ENCODE data around the gene TAF1D. TPM values are rescaled to one million over a fixed set of nuclear protein-coding genes. Genes with fewer than 3 reads are reported as not detected.

The TAF1D gene
- polyA plus RNA-seq, 4 donors: 102 to 191 (median 137) TPM

GRCh38 chr11:93728792-93729128 lies 12.5 kb downstream of the TAF1D start:
- DNase-seq (ENCODE audit: low read depth in 4 of 4, low spot score in 2 of 4): no peak

DNA sequence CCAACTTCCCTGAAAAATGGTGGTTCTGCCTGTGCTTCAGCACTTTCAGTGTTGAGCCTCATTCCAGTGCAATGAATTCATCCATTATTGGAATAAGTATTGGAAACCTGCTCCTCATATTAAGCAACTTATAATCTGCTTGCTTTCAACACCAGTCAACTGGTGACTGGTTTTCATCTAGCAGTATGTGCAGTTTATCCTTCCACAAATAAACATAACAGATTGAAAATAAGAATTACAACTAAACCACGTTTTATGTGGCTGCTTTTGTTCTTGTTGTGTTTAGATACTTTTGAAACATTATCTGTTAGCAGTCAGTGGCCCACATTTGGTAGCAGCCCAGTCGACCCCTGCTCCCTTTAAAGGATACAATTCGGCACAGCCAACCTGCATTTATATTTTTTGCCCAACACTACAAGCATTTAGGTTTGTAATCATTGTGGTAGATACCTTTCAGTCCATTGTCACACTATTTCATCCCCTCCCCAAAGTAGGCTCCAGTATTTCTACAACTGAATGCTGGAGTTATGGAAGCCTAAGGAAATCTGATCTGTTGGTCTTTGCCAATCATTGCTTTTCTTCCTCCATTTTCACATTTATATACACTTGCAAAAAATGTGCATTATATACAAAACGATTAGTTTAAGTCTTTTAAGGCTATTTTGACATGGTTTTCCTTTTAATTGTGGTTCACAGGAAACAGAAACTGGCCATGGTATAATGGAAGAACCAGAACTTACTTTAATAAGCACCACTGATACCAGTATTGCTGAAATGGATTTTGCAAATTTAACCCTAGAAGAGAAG lies 13.1 kb downstream of the TAF1D start:
- no peak for DNase-seq (ENCODE audit: low read depth in 4 of 4, low spot score in 2 of 4)

GRCh38 chr11:93724089-93724488 lies 17.2 kb downstream of the TAF1D start:
- no peak for DNase-seq (ENCODE audit: low read depth in 4 of 4, low spot score in 2 of 4)

DNA sequence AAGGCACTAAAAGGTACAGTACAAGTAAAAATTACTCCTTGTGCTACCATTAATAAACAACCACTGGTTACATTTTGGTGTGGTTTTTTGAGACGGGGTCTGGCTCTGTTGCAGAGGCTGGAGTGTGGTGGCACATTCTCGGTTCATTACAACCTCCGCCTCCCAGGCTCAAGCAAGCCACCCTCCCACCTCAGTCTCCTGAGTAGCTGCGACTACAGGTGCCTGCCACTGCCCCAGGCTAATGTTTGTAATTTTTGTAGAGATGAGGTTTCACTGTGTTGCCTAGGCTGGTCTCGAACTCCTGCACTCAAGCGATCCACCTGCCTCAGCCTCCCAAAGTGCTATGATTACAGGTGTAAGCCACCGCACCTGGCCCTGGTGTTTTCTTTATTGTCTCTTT lies 20.8 kb downstream of the TAF1D start:
- no peak for DNase-seq (ENCODE audit: low read depth in 4 of 4, low spot score in 2 of 4)

- DNase-seq (ENCODE audit: low read depth in 4 of 4, low spot score in 2 of 4): no peak
These were observed 22.0 kb downstream of the TAF1D start for GRCh38 chr11:93719310-93719709.

GRCh38 chr11:93718057-93718563 lies 23.2 kb downstream of the TAF1D start:
- DNase-seq (ENCODE audit: low read depth in 4 of 4, low spot score in 2 of 4): no peak

DNA sequence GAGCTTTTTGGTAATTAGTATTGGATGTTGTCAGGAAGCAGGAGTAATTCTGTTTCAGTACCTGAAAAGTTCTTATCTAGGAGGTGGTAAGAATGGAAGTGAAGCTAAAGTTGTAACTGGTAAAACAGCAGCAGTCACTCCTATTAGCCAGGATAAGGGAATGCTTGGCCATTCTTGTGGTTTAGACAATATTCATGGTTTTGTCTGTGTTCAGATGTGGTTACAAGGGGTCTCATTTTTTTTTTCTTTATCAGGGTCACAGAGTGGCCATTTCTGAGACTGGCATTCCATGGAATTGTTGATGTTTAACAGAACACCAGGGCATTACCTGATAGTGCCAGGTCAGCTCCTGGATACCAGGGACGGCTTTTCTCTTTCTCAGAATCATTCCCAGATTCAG lies 23.8 kb downstream of the TAF1D start:
- DNase-seq (ENCODE audit: low read depth in 4 of 4, low spot score in 2 of 4): no peak

- DNase-seq (ENCODE audit: low read depth in 4 of 4, low spot score in 2 of 4): no peak
These were observed 25.4 kb downstream of the TAF1D start for GRCh38 chr11:93715797-93716396.

- DNase-seq (ENCODE audit: low read depth in 4 of 4, low spot score in 2 of 4): no peak
These were observed 28.6 kb downstream of the TAF1D start for GRCh38 chr11:93712678-93713077.

GRCh38 chr11:93710239-93710638 lies 31.1 kb downstream of the TAF1D start:
- DNase-seq (ENCODE audit: low read depth in 4 of 4, low spot score in 2 of 4): no peak

- DNase-seq (ENCODE audit: low read depth in 4 of 4, low spot score in 2 of 4): no peak
These were observed 37.1 kb downstream of the TAF1D start for GRCh38 chr11:93704237-93704636.

DNA sequence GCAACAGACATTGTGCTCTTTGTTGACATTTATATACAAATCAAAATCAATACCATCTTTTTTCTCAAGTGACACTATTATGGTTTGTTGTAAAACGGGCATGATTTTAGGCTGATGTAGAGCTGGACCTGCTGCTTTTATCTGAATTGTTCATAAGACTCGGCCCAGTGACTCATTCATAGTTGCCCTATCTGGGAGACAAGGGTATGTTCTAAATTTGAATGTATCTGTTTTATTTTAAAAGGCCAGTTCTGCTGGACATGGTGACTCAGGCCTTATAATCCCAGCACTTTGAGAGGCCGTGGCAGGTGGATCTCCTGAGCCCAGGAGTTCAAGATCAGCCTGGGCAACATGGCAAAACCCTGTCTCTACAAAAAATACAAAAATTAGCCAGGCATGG lies 40.5 kb downstream of the TAF1D start:
- DNase-seq (ENCODE audit: low read depth in 4 of 4, low spot score in 2 of 4): no peak

DNA sequence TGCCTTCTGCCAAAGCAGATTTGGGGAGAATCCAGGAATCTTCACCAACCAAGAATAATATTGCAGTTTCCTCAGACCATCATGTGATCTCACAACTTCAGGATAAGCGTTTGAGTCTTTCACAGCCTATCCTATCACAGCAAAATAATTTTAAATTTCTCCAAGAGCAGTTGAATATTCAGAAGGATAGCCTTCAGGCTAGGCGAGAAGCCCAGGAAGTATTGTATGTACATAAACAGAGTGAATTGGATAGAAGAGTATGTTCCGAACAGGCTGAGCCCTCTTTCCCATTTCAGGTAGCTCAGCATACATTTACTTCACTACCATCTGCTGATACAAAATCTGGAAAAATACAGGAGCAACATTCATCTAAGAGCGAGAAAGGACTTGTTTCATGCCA lies 43.7 kb downstream of the TAF1D start:
- no peak for DNase-seq (ENCODE audit: low read depth in 4 of 4, low spot score in 2 of 4)

DNA sequence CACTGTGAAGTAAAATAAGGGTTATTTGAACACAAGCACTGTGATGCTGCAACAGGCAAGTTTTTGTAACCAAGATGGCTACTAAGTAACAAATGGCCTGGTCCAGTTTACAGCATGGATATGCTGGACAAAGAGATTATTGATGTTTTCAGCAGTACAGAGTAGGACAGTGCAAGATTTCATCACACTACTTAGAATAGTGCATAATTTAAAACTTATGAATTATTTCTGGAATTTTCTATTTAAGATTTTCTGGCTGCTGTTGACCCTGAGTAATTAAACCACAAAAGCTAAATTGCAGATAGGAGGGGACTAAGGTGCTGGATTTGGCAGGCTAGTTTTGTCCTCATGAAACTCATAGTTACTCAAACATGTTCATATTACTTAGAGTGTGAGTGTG lies 46.7 kb downstream of the TAF1D start:
- DNase-seq (ENCODE audit: low read depth in 4 of 4, low spot score in 2 of 4): no peak

DNA sequence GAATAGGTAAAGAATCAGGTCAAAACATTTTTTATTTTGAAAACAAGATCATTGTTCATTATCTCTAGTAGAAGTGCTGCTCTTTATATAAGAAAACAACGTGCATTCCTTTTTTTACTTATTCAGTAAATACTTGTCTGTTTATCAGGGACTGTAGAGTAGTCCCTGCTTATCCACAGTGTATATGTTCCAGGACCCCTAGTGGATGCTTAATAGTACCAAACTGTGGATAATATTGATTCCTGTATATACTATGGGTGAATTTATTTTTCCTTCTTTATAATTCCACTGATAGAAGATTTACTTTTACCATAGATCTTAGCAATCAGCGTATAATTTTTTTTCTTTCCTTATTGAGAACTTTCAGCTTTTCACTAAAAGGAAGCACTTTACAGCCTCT lies 47.2 kb downstream of the TAF1D start:
- DNase-seq (ENCODE audit: low read depth in 4 of 4, low spot score in 2 of 4): no peak

GRCh38 chr11:93689240-93689639 lies 52.1 kb downstream of the TAF1D start:
- DNase-seq (ENCODE audit: low read depth in 4 of 4, low spot score in 2 of 4): no peak

GRCh38 chr11:93686812-93687211 lies 54.5 kb downstream of the TAF1D start:
- DNase-seq (ENCODE audit: low read depth in 4 of 4, low spot score in 2 of 4): no peak

DNA sequence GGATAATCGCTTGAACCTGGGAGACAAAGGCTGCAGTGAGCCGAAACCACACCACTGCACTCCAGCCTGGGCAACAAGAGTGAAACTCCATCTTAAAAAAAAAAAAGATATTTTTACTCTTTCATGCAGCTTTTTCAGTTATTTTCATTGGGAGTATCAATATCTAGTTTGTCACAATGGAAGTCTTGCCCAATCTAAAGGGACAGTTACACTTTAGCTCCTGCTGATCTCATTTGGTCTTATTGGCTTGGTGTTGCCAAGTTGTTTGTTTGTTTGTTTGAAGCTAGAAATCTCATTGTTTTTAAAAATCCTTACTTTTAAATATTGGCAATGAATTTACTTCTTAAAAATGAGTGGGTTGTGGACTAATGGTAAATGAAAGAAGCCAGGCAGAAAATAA lies 55.1 kb downstream of the TAF1D start:
- DNase-seq (ENCODE audit: low read depth in 4 of 4, low spot score in 2 of 4): no peak

Measured in left renal cortex interstitium (tissue), 4 donors.